Measurements from ENCODE around the gene RNF220.

RNF220 gene

GRCh38 chr1:44436401-44437106, 31.5 kb downstream of the RNF220 start:
- DNase-seq = no peak

DNA sequence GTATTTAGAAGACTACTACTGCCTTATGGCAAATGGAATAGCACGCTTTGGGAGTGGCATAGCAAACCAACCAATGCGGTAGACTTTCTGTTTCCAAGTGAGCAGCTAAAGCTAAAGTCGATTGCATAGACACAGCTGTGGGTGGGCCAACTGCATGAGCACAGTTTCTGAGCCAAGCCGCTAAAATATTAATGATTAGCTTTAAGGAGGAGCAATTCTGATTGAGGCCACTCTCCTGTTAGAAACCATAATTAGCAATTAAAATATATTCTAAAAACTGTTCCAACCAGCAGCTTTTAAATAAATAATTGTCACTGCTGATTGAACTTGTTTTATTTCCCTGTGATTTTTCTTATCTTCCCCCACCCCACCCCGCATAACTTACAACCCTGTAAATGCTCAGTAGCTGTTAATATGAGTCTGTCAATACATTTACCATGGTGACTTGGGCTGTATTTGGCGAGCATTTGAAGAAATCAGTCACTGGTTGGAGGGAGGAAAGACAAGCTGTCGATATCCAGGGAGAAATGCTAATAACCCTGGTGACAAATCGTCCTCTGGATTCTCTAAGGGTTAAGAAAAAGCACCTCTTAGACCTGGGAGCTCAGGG, 32.2 kb downstream of the RNF220 start:
- no peak for DNase-seq

DNA sequence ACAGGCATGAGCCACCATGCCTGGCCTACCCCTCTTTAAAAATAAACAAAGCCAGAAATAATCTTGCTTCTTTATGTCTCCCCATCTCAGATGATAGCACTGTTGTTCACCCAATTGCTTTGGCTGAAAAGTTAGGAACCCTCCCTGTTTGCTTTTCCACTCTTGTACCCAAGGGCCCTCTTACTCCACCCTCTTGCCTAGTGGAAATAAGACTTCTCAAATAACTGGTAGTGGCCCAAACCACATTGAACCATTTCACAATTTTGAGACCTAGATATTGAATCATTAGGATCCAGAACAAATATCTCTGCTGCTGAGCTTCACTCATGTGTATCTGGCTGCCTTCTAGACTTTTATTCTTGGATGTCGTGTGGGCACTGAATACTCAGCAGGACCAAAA, 37.7 kb downstream of the RNF220 start:
- no peak for DNase-seq

GRCh38 chr1:44447051-44447810, 42.2 kb downstream of the RNF220 start:
- no peak for DNase-seq

GRCh38 chr1:44453798-44454349, 48.8 kb downstream of the RNF220 start:
- no peak for DNase-seq

GRCh38 chr1:44454704-44455103, 49.6 kb downstream of the RNF220 start:
- no peak for DNase-seq

- DNase-seq = no peak
These were observed 55.2 kb downstream of the RNF220 start for GRCh38 chr1:44460107-44460882.

GRCh38 chr1:44464361-44464760, 59.3 kb downstream of the RNF220 start:
- DNase-seq = no peak

DNA sequence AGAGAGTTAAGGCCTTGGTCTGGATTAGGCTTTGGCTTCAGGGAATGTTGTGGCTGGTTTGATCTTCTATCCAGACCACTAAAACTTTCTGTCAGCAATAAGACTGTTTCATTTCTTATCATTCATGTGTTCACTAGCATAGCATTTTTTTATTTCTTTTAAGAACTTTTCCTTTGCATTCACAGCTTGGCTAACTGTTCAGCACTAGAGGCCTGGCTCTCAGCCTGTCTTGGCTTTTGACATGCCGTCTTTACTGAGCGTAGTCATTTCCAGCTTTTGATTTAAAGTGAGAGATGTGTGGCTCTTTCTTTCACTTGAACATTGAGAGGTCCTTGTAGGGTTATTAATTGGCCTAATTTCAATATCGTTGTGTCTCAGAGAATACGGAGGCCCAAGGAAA, 62.5 kb downstream of the RNF220 start:
- DNase-seq = no peak

GRCh38 chr1:44471911-44472453, 66.9 kb downstream of the RNF220 start:
- no peak for DNase-seq

- no peak for DNase-seq
These were observed 67.8 kb downstream of the RNF220 start for GRCh38 chr1:44472620-44473525.

DNA sequence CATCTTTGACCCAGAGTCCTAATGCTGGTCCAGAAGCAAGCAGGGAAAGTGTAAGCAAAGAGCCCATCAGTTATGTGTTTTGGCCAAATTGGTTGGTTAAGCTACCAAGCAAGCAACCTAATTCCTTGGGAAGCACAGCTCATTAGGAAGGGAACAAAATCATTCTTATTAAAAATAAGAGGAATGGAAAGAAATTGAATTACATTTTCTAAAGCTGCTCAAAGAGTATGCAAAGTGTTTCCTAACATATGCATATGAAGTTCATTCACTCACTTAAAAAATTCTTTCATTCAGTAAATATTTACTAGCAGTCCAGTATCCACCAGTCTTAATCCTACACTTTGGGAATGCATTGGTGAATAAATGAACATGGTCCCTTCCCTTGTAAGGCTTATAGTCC, 71.8 kb downstream of the RNF220 start:
- DNase-seq = no peak

- no peak for DNase-seq
These were observed 76.6 kb downstream of the RNF220 start for GRCh38 chr1:44481701-44482100.

DNA sequence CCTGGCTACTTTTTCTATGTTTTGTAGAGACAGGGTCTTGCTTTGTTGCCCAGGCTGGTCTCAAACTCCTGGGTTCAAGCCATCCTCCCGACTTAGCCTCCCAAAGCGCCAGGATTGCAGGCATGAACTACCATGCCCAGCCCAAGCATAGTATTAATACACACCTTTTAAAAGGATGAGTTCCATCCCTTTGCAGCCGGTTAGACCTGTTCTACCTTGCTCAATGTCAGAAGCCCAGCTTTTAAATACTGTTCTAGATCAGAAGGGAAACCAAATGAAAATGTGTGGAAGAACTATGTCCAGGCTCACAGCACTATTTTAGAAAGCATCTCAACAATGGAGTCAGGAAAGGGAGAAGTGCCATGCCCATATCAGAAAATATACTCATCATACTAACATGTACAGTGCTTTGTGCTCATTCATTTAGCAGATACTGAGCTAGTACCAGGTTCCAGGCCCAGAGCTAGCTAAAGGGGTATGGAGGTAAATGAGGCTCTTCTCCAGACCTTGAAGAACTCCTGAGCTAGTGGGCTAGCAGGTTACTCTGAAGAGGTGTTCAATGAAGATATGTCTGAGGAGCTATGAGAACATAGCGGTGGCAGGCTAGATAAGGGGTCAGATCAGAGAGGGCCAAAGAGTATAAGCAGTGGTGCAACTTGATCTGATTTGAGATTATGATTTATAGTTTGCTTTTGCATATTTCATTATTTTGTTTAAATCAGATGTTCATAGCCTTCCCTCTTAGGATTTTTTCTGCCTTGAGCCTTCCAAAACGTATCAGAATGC, 78.2 kb downstream of the RNF220 start:
- DNase-seq = no peak

DNA sequence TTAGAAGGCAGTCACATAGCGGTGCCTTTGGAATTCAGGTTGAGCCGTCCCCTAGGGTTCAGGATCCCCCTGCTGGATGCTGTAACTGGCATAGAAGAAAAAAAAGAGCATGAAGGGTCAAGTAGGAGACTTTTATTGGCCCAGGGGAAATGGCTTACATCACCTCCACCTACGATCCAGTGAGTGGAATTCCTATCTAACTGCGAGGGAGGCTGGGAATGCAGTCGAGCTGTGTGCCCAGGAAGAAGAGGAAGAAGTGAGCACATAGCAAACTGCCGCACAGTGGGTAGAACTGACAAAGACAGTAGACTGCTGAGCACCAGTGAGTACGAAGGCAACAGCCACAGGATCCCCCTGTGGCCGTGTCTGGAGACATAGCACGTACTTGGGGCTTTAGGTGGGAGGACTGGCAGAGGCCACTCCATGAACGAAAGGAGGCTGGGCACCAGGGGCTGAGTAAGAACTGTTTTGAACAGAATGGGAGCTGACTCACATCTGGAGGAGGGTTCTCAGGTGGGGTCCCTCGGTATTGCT, 79.2 kb downstream of the RNF220 start:
- DNase-seq = peak; percentile 19

- DNase-seq = peak; percentile 81
These were observed 80.3 kb downstream of the RNF220 start for GRCh38 chr1:44485229-44485933.

DNA sequence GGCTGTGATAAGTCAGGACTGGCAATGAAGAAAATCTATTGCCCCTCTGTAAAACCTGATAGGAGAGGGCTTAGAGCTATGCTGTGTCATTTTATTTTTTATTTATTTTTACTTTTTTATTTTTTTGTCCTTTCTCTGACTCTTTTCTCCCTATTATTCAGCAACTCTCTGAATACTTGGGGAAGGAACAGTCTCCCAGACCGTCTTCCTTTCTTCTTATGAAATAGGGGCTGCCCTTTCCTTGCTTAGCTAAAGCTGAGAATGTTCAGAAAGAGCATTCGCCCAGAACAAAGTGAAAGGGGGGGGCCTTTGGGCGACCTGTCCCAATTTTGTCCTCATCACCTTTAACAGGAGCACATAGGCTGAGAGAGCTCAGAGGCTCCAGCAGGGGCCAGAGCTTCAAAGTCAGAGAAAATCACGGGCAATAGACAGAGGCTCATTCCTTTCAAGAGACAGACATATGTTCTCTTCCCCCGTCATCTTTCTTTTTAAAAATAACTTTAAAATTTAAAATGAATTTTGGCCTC, 80.9 kb downstream of the RNF220 start:
- no peak for DNase-seq

DNA sequence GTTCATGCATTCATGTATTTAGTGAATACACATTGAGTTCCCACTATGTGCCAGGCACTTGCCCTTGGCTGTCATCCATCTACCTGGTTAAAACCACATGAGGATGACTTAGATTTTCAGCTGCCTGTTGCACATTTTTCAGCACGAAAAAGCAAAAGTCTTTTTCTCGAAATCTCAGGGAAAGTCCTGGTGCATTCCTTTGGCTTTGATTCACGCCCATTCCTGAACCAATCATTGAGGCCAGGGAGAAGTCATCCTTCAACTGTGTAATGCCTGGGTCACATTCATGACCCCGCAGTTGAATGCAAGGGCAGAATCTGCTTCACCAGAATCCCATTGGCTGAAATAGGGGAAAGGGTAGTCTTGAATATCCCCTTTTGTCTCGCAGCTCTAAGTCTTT, 84.4 kb downstream of the RNF220 start:
- DNase-seq = no peak

GRCh38 chr1:44496541-44497171, 91.6 kb downstream of the RNF220 start:
- DNase-seq = no peak
